ENCODE data around the gene OR6K2.

The OR6K2 gene

DNA sequence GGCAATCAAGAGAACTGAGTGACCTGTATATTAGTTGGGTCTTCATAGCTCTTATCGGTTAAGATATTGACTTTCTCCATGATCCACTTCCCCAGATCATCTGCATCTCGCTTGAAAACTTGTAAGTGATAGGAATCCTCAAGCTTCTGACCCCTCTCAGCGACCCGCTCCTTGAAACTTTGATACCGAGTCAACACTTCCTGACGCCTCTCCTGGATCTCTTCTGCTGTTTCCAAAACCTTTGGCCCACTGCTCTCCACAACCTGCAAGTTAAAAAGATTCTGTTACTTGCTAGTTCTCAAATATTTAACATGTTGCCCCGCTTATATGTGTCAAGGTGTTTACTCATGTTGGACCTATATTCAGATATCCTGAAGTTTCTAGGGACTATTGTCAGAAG lies 15.4 kb downstream of the OR6K2 start:
- no peak for ATAC-seq
- no peak for DNase-seq

- no peak for DNase-seq
- ATAC-seq, result no peak
These were observed 18.8 kb downstream of the OR6K2 start for GRCh38 chr1:158681606-158682005.

DNA sequence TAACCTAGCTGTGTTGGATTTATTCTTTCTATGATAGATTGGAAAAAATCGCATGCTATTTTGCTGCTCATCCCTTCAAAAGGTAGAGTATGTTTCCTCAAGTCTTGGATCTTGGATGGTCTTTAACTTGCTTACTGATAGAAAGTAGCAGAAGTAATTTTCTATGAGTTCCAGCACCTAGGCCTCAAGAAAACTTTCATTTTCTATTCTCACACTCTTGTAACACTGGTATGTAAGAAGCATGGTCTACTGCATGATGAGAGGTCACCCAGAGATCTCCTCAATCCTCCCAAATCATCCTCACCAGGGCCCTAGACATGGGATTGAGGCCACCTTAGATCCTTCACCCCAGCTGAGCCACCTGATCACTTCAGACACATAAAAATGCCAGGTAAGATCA lies 21.2 kb downstream of the OR6K2 start:
- DNase-seq, result no peak
- ATAC-seq, result no peak

GRCh38 chr1:158675563-158676323 lies 24.7 kb downstream of the OR6K2 start:
- ATAC-seq, result no peak
- no peak for DNase-seq

GRCh38 chr1:158674302-158674701 lies 26.1 kb downstream of the OR6K2 start:
- ATAC-seq, result no peak

GRCh38 chr1:158666037-158666436 lies 34.4 kb downstream of the OR6K2 start:
- DNase-seq, result no peak

More at GRCh38 chr1:158674302-158674701, 26.1 kb downstream of the OR6K2 start:
- DNase-seq, result no peak

GRCh38 chr1:158654571-158654970 lies 45.9 kb downstream of the OR6K2 start:
- no peak for DNase-seq

More at GRCh38 chr1:158666037-158666436, 34.4 kb downstream of the OR6K2 start:
- no peak for ATAC-seq

DNA sequence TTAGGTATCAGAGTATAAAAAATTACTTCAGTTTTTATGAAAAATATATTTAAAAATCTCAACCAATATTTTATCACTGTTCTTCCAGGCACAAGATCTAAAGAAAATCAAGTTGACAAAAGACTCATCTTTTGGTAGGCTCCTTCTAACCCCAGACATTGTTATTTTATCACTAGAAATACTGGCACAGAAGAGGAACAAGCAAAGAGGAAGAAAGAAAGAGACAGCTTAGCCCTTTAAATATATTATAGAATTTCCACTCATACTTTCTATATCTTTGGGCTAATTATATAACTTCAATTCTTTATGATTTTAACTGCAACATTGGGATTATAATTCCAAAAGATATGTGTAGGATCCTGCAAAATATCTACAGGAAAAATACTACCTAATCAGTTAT lies 46.4 kb downstream of the OR6K2 start:
- ATAC-seq (no peak), DNase-seq (no peak)

More at GRCh38 chr1:158654571-158654970, 45.9 kb downstream of the OR6K2 start:
- no peak for ATAC-seq

GRCh38 chr1:158652721-158653334 lies 47.6 kb downstream of the OR6K2 start:
- ATAC-seq, result no peak
- no peak for DNase-seq
